ENCODE results near the gene MAN1A1.

The MAN1A1 gene

GRCh38 chr6:119267126-119267905 is 82.2 kb downstream of the MAN1A1 start:
- DNase-seq: no peak

GRCh38 chr6:119264854-119265397 is 84.6 kb downstream of the MAN1A1 start:
- DNase-seq: no peak

GRCh38 chr6:119262612-119263011 is 86.9 kb downstream of the MAN1A1 start:
- DNase-seq: no peak

- DNase-seq: no peak
Observed at GRCh38 chr6:119261944-119262284, 87.6 kb downstream of the MAN1A1 start.

GRCh38 chr6:119259027-119259426 is 90.5 kb downstream of the MAN1A1 start:
- no peak for DNase-seq

- no peak for DNase-seq
Observed at GRCh38 chr6:119257726-119258125, 91.8 kb downstream of the MAN1A1 start.

- DNase-seq: no peak
Observed at GRCh38 chr6:119256978-119257462, 92.5 kb downstream of the MAN1A1 start.

- no peak for DNase-seq
Observed at GRCh38 chr6:119256392-119256791, 93.2 kb downstream of the MAN1A1 start.

- DNase-seq: no peak
Observed at GRCh38 chr6:119255492-119255891, 94.1 kb downstream of the MAN1A1 start.

- no peak for DNase-seq
Observed at GRCh38 chr6:119250036-119250435, 99.5 kb downstream of the MAN1A1 start.

GRCh38 chr6:119249319-119249718 is 100.2 kb downstream of the MAN1A1 start:
- DNase-seq: no peak

GRCh38 chr6:119247504-119247903 is 102.1 kb downstream of the MAN1A1 start:
- DNase-seq: no peak

- DNase-seq: no peak
Observed at GRCh38 chr6:119243657-119244056, 105.9 kb downstream of the MAN1A1 start.

GRCh38 chr6:119243037-119243436 is 106.5 kb downstream of the MAN1A1 start:
- DNase-seq: no peak

- no peak for DNase-seq
Observed at GRCh38 chr6:119241540-119242309, 107.8 kb downstream of the MAN1A1 start.

GRCh38 chr6:119241111-119241465 is 108.5 kb downstream of the MAN1A1 start:
- no peak for DNase-seq

GRCh38 chr6:119240257-119241110 is 109.1 kb downstream of the MAN1A1 start:
- DNase-seq: no peak

- no peak for DNase-seq
Observed at GRCh38 chr6:119237177-119237715, 112.3 kb downstream of the MAN1A1 start.

GRCh38 chr6:119234941-119235340 is 114.6 kb downstream of the MAN1A1 start:
- DNase-seq: no peak

GRCh38 chr6:119234457-119234856 is 115.1 kb downstream of the MAN1A1 start:
- DNase-seq: no peak

- DNase-seq: no peak
Observed at GRCh38 chr6:119233312-119233984, 116.1 kb downstream of the MAN1A1 start.

- no peak for DNase-seq
Observed at GRCh38 chr6:119231394-119231793, 118.2 kb downstream of the MAN1A1 start.
